HG02642 (cell line): ENCODE data around the gene F10.
"Not testable (repeated sequence)": the region's sequence is repeated elsewhere in the genome, so short reads cannot be mapped to it uniquely, and the experiment has no call there.

ENCODE experiments used
- ATAC-seq: cut with Tn5 transposase; IDR thresholded peaks from one replicate; pipeline ENCODE4 v1.9.1; 2021; ENCODE audit warnings: mild to moderate bottlenecking; ENCODE audit not compliant: unreplicated experiment, poor library complexity

The F10 gene

DNA sequence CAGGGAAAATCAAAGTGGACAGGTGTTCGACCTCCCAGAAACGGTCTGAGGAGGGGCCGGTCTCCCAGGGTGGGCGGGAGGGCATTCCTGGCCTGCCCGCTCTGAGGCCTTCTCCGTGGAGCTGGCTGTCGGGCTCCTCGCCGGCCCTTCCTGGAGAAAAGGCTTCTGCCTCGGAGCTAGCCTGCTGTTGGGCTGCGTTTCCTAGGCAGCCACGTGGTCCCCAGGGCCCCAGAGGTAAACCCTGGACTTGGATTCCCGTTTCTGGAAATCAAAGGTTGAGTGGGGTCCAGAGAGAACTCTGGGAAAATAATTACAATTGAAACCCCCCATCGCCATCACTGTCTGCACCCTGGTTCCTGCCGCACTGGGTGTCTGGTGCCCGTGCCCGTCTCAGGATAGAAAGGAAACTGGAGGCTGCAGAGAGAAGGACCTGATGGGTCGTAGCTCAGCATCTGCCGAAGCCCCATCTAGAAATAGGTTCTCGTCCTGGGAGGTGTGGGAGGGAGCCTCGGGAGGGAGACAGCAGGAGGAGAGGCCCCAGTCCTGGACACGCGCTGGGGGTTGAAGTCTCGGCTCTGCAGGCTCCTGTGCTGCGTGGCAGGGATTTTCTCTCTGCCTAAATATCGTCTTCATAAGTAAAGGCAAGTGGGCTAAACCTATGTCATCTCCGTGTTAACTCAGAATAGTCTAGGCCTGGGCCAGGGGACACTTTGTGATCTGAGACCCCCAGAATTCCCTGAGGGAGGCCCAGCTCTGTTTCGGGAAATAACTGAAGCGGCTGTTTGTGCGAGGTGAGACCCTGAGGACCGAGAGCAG lies 28.2 kb downstream of the F10 start:
- no peak for ATAC-seq

DNA sequence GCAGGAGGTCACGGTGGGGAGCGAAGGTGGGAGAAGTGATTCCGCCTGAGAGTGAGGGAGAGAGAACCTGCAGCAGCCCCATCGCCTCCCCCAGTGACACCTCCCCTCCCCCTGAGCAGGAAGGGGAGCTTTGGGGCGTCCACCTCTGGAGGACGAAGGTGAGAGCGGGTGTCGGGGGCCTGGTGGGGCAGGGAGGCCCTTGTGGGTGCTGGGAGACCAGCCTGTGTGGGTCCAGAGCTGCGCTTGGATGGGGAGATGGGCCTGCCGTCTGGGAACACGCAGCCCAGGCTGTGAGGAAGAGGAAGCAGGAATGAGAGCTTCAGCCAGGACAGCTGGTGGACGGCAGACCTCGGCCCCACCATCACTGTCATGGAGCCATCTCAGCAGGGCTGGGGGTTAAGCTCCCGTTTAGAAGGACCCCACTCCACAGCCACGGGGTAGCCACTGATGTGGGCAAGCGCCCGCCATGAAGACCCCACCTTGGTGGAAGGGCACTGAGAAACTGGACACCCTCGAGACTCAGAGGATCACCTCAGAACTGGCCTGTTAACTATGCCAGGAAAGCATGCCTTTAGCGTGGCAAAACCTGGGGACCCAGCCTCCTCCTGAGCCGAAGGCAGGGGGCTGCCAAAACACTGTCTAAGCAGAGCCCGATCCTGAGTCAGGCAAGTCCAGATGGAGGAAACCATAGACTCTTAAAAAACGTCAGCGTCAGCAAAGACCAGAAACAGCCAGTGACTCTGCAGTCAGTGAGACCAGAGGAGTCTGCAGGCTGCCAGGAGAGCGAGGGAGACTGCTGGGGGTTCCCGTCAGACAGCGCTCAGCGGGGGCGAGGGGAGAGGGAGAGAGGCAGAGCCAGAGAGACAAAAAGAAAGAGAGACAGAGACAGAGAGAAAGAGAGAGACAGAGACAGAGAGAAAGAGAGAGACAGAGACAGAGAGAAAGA lies 29.4 kb downstream of the F10 start:
- ATAC-seq = no peak

DNA sequence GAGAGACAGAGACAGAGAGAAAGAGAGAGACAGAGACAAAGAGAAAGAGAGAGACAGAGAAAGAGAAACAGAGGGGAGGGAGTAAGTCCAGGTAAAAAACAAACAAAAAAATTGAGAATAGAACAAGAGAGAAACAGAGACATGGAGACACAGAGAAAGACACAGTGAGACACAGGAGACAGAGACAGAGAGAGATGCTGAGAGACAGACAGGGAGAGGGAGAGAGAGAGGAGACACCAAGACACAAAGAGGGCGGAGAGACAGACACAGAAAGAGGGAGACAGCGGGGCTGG lies 30.0 kb downstream of the F10 start:
- ATAC-seq = no peak

DNA sequence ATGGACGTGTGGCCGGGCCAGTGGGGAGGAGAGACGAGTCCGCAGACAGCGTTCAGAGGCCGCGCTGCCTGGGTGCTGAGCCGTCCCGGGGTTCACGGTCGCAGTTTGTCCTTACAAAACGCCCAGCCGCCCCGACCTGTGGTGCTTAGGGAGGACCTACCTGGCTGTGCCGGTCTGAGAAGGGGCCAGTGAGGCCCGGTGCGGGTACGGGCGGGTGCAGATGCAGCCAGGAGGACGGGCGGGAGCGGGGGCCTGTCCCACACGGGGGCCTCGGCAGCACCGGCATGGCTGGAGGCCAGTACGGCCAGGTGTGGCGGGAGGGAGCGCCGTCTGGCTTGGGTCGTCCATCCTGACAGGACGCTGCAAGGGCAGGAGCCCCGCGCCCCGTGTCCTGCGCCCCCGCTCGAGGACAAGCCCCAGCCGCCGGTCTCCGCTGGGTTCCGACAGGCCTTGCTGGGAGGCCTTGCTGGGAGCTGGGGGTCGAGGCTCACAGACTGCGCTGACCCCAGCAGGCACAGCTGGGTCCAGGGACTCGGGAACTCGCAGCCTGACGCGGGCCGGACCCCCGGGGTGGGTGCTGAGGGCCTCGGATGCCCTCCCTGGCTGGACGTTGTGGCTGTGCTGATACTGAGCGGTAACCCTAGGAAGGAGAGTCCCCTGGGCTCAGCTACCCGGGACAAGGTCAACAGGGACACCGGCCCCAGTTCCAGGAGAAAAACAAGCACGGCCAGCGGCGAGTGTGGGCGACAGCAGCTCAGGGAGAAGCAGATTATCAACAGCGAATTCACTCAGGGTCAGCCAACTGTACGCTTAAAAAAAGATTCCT lies 30.6 kb downstream of the F10 start:
- ATAC-seq = peak; percentile 33

DNA sequence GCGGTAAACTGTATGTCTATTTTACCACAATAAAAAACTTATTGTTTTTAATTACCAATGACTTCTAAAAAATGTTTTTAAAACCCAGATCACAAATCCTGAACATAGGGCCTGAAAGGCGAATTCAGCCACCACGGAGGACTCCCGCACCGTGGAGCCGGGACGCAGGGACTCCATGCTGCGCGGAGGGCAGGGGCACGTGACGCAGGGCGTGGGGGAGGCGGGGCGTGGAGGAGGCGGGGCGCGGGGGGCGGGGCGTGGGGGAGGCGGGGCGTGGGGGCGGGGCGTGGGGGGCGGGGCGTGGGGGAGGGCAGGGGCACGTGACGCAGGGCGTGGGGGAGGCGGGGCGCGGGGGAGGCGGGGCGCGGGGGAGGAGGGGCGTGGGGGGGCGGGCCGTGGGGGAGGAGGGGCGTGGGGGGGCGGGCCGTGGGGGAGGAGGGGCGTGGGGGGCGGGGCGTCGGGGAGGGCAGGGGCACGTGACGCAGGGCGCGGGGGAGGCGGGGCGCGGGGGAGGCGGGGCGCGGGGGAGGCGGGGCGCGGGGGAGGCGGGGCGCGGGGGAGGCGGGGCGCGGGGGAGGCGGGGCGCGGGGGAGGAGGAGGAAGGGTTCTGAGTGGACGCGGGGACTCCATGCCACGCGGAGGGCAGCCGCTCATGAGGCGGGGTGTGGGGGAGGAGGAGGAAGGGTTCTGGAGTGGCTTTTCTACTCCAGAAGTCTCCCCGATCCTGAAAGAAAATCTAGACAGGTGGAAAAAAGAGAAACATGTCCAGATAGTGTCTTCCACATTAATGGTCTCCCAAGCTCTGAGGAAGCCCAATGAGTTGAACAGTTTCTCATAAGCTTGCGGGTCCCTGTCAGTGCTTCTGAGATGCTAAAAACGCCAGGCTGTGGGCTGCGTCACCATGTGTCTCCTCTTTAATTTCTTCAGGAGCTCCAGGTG lies 31.5 kb downstream of the F10 start:
- peak; percentile 59 for ATAC-seq

DNA sequence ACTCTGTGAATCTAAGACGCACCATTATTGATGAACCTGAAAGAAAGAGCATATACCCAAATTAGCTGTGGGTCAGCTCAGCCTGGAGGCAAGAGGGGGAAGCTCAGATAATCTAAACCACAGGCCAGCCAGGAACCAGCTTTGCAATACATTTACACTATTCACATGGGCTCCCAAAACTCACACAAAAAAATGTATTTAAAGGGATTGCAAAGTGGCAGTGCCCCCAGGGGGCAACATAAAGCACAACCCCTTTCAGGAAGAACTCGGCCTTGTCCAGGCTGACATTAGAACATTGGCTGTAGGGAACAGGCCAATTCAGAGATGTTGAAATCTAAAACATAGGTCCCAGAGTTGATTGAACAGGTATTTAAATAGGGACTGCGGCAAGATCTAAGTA lies 32.6 kb downstream of the F10 start:
- ATAC-seq = no peak

DNA sequence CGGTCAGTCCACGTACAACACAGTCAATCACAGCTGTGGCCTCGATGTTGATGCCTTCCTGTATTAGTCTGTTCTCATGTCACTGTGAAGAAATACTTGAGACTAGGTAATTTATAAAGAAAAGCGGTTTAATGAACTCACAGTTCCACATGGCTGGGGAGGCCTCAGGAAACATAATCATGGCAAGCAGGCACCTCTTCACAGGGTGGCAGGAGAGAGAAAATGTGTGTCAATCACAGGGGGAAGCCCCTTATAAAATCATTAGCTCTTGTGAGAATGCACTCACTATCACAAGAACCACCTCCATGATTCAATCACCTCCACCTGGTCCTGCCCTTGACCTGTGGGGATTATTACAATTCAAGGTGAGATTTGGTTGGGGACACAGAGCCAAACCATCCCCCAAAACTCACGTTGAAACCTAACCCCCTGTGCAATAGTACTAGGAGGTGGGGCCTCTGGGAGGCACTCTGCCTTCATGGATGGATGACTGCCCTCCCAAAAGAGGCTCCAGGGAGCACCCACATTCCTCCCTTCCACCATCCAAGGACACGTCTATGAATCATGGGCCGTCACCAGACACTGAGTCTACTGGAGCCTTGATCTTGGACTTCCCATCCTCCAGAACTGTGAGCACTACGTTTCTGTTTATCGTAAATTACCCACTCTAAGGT lies 33.5 kb downstream of the F10 start:
- ATAC-seq = no peak

DNA sequence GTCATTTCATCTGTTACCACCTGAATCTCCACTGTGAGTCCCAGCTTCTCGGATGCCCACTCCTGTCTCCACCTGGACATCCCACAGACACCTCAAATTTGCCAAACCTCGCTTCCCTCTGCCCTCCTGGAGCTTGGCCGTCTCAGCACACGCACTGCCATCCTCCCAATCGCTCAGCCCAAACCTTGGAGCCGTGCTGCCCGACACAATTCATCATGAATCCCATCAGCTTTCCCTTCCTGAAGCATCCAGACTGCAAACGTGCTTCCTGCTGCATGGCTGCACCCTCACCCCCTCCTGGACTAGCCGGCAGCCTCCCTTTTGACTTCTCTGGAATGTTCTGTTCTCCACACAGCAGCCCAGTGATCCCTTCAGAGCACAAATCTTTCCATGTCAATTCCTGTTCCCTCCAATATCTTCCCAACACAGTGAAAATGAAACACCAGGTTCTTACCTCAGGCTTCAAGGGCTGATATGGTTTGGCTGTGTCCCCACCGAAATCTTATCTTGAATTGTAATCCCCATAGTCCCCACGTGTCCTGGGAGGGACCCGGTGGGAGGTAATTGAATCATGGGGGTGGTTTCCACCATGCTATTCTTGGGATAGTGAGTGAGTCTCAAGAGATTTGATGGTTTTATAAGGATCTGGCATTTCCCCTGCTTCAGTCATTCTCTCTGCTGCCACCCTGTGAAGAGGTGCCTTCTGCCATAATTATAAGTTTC lies 34.8 kb downstream of the F10 start:
- no peak for ATAC-seq

DNA sequence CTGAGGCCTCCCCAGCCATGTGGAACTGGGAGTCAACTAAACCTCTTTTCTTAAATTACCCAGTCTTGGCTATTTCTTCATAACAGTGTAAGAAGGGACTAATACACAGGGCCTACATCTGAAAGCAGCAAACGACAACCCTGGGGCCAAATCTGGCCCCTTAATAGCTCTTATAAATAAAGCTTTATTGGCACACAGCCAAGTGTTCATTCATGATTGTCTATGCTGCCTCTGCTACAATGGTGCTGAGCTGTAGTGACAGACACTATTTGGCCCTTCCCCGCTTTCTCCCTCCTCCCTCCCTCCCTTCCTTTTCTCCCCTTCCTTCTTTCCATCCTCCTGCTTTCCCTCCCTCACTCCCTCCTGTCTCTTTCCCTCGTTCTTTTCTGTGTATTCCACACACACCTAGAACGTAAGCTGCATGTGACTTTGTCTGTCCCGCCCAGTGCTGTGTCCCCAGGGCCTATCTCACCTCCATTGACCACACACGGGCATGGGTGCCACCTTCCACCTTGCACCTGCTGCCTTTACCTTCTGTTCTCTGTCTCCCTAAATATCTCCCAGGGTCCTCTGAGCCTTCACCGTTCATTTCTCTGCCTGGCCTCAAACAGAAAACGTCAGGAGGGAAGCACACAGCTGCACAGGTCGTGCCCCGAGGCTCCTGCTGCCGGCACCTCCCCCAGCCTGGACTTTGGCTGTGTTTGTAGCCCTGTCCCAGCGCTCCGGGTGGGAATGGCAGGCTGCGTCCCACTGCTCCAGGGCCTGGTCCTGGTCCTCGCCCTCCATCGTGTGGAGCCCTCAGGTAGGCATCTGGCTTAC lies 35.5 kb downstream of the F10 start, which contains the start of gene PROZ:
Gene PROZ (plus strand): TSS at position 720 of the 819 bp plus-strand sequence. CDS start 13 bp downstream, at position 733.
- no peak for ATAC-seq

DNA sequence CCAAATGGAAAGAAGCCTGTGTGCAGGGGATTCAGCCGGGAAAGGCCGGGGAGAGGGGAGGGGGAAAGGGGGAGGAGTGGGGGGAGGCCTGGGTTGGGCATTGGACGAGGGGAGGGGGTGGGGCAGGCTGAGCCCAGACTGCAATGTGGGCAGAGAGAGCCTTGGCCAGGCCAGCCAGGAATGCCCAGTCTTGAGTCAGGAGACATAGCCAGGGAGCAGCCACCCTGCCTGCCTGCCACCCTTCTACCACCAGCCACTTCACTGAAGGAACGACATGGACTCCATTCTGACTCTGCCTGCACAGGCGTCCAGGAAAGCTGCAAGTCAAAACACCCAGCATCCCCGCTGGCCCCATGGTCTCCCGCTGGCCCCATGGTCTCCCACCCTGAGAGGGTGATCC lies 36.3 kb downstream of the F10 start:
- ATAC-seq = no peak

DNA sequence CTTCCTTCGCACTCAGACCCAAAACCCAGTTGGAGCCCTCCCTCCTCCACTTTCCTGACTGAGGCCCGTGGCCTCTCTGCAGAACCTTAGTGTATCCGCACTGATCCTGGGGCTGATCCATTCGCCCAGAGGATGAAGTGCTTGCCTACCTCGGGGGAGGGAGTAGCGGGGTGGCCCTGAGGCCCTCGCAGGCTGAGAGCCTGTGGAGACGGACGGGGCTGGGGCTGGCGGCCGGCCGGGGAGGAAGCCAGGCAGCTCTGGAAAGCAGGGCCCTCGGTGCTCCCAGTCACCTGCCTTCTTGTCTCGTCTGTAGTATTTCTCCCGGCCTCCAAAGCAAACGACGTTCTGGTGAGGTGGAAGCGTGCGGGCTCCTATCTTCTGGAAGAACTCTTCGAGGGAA lies 37.1 kb downstream of the F10 start:
- ATAC-seq = no peak

DNA sequence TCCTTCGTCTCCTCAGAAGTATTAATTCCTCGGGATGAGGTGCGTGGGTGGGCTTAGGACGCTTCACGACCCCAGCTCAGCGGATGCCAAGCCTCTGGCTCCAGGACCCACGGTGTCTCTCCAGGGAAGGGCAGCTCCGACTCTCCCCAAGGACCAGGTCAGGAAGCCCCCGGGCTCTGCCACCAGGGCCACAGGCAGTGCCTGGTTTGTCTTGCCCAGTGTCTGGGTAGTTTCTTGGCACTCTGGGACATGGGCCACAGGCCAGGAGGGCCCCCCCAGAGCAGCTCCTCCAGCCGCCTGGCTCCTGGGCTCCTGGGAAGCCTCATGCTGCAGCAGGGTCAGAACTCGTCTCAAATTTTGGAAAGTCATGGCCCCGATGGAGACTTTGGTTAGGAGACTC lies 38.4 kb downstream of the F10 start:
- no peak for ATAC-seq

DNA sequence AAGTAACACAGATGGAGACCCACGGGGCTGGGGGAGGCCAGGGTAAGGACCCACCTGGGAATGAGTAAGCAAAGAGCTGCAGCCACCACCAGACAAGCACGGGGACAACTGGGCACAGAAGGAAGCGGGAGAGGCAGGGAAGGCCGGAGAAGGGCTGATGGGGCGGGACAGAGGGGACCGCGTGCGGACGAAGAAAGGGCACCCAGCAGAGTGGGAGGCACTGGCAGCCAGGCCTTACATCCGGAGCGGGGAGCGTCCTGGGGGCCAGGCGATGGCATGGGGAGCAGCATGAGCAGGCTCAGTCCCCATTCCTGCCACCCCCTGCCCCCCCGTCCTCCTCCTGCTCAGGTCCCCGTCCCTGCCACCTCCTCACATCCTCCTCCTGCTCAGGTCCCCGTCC lies 38.8 kb downstream of the F10 start:
- ATAC-seq = no peak

DNA sequence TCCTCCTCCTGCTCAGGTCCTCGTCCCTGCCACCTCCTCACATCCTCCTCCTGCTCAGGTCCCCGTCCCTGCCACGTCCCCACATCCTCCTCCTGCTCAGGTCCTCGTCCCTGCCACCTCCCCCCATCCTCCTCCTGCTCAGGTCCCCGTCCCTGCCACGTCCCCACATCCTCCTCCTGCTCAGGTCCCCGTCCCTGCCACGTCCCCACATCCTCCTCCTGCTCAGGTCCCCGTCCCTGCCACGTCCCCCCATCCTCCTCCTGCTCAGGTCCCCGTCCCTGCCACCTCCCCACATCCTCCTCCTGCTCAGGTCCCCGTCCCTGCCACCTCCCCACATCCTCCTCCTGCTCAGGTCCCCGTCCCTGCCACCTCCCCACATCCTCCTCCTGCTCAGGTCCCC lies 39.4 kb downstream of the F10 start:
- ATAC-seq = not testable (repeated sequence)

DNA sequence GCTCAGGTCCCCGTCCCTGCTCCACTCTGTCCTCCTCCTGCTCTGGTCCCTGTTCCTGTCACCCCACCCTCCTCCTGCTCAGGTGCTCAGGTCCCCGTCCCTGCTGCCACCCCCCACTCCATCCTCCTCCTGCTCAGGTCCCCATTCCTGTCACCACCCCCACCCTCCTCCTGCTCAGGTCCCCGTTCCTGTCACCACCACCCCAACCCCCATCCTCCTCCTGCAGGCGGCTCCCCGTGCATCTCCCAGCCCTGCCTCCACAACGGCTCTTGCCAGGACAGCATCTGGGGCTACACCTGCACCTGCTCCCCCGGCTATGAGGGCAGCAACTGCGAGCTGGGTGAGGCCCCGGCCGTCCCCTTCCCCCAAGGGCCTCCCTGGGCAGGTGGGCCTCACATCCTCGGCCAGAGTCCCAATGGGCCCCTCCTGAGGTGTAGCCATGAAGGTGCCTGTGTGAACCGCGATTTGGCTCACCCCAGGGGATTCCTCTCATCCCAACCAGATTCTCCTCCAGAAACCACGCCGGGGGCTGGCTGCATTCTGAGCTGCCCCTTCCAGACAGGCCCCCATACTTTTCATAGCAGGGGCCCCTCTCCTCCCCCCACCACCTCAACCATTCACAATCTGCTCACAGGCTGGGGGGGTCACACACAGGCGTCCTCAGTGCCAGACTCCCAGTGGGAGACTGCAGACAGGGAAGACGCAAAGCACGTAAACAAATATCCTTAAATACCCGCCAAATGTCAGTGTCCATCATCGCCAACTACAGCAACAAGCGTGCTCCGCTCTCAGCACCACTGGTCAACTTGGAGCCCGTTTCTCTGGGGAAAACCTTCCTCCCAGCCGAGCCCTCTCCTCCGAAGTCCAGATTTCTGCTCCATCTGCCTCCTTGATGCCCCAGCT lies 40.4 kb downstream of the F10 start:
- ATAC-seq = no peak

DNA sequence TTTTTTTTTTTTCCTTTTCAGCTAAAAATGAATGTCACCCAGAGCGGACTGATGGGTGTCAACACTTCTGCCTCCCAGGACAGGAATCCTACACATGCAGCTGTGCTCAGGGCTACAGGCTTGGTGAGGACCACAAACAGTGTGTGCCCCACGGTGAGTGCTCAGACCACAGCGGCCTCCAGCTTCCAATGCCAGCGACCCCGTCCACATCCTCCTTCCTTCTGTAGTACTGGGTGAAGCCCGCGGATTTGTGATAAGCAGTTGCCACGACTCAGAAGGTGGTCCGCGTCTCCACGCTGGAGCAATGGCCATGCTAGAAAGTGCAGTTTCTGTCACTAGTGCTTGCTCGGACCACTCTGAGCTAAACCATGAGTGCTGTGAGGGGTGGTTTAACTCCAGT lies 41.9 kb downstream of the F10 start:
- ATAC-seq = no peak

DNA sequence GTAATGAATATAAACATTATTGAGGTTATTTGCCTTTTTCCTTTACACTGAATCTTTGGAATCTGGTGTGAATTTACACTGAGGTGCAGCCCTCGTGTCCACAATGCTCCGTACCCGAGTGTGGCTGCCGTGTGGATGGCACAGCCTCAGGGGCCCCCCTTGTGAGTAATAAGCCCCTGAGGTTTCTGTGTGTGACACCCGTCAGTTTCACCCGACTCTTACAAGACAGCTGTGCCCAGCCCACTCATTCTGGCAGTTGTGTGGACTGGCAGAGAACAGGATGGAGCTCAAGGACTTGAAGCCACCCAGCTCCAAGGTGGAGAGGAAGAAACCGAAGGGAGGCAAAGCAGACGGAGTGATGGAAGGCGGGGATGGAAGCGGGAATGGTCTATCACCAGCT lies 43.7 kb downstream of the F10 start:
- ATAC-seq = no peak
